Neuronal stem cell (in vitro differentiated cells): Measurements from ENCODE around the gene PDE11A.

ENCODE experiments used
- DNase-seq: peaks from one replicate; pipeline ENCODE4 v3.0.0-alpha.2; 2013; ENCODE audit warnings: low spot score
- H2AFZ ChIP-seq: one replicate; pipeline ENCODE4 v1.6.1; 2013; ENCODE audit warnings: mild to moderate bottlenecking, low read length, inconsistent platforms
- H2AK5ac ChIP-seq: 2 replicates; pipeline ENCODE4 v1.6.1; 2013; ENCODE audit warnings: low read depth, mild to moderate bottlenecking, inconsistent platforms, low read length, moderate library complexity, mixed read lengths
- H2BK120ac ChIP-seq: 2 replicates; pipeline ENCODE4 v1.6.1; 2013; ENCODE audit warnings: low read depth, mild to moderate bottlenecking, inconsistent platforms, low read length, moderate library complexity, mixed read lengths
- H2BK12ac ChIP-seq: one replicate; pipeline ENCODE4 v1.6.1; 2013; ENCODE audit warnings: low read length, inconsistent platforms
- H2BK15ac ChIP-seq: 2 replicates; pipeline ENCODE4 v1.6.1; 2013; ENCODE audit warnings: mild to moderate bottlenecking, low read length, inconsistent platforms, mixed read lengths
- H2BK5ac ChIP-seq: one replicate; pipeline ENCODE4 v1.6.1; 2013; ENCODE audit warnings: inconsistent platforms, mild to moderate bottlenecking, low read length, moderate library complexity
- H3K14ac ChIP-seq: one replicate; pipeline ENCODE4 v1.6.1; 2013; ENCODE audit warnings: low read length, inconsistent platforms
- H3K18ac ChIP-seq: 2 replicates; pipeline ENCODE4 v1.6.1; 2013; ENCODE audit warnings: low read length, inconsistent platforms
- H3K23ac ChIP-seq: 2 replicates; pipeline ENCODE4 v1.6.1; 2013; ENCODE audit warnings: low read depth, mild to moderate bottlenecking, mixed read lengths, low read length, inconsistent platforms; ENCODE audit not compliant: poor library complexity
- H3K27ac ChIP-seq: replicated peaks from 3 replicates; pipeline ENCODE4 v1.5.1; 2013; ENCODE audit warnings: low read length, inconsistent platforms
- H3K27me3 ChIP-seq, 3 experiments: 2 replicates each; pipeline ENCODE4 v1.6.1; 2013; ENCODE audit warnings: low read length in 3 of 3, mild to moderate bottlenecking in 2 of 3, inconsistent platforms in 1 of 3, low read depth in 1 of 3, mixed read lengths in 1 of 3, moderate library complexity in 1 of 3; ENCODE audit not compliant: control insufficient read depth in 3 of 3, insufficient read depth in 3 of 3
- H3K36me3 ChIP-seq, 2 donors: replicated peaks in 1 of 2; 2 replicates each; pipeline ENCODE4 v1.6.1; 2013; ENCODE audit warnings: low read length in 2 of 2; ENCODE audit not compliant: control insufficient read depth in 2 of 2, insufficient read depth in 2 of 2
- H3K4ac ChIP-seq: 2 replicates; pipeline ENCODE4 v1.6.1; 2013; ENCODE audit warnings: inconsistent platforms, mild to moderate bottlenecking, low read length, moderate library complexity
- H3K4me1 ChIP-seq, 2 donors: 1 replicate in 1 of 2; 2 replicates in 1 of 2; pipeline ENCODE4 v1.6.1; 2013; ENCODE audit warnings: low read length in 2 of 2, low read depth in 1 of 2; ENCODE audit not compliant: control insufficient read depth in 2 of 2, insufficient read depth in 1 of 2
- H3K4me2 ChIP-seq: one replicate; pipeline ENCODE4 v1.6.1; 2013; ENCODE audit warnings: mild to moderate bottlenecking, low read length, inconsistent platforms; ENCODE audit not compliant: insufficient read depth, poor library complexity, severe bottlenecking
- H3K4me3 ChIP-seq, 2 donors: 2 replicates each; pipeline ENCODE4 v1.5.1; 2013; ENCODE audit warnings: low read length in 2 of 2, mild to moderate bottlenecking in 2 of 2, inconsistent platforms in 1 of 2, moderate library complexity in 1 of 2
- H3K79me1 ChIP-seq: one replicate; pipeline ENCODE4 v1.6.1; 2013; ENCODE audit warnings: low read depth, mild to moderate bottlenecking, inconsistent platforms, low read length, moderate library complexity
- H3K9ac ChIP-seq: one replicate; pipeline ENCODE4 v1.6.1; 2013; ENCODE audit warnings: mild to moderate bottlenecking, low read depth, low read length, inconsistent platforms; ENCODE audit not compliant: poor library complexity
- H3K9me3 ChIP-seq, 2 donors: replicated peaks in 1 of 2; 2 replicates each; pipeline versions ENCODE3 to v1.6.1; 2013; ENCODE audit warnings: low read length in 2 of 2, mild to moderate bottlenecking in 2 of 2, inconsistent platforms in 1 of 2, low read depth in 1 of 2, mixed read lengths in 1 of 2, moderate library complexity in 1 of 2; ENCODE audit not compliant: control insufficient read depth in 2 of 2, insufficient read depth in 1 of 2
- H4K8ac ChIP-seq: one replicate; pipeline ENCODE4 v1.6.1; 2013; ENCODE audit warnings: low read depth, mild to moderate bottlenecking, inconsistent platforms, low read length, moderate library complexity
- H4K91ac ChIP-seq: one replicate; pipeline ENCODE4 v1.6.1; 2013; ENCODE audit warnings: low read length, low read depth, mild to moderate bottlenecking, inconsistent platforms; ENCODE audit not compliant: poor library complexity
- whole genome bisulfite sequencing, 2 donors: extraction: QIAGEN DNeasy Blood & Tissue Kit; methylation state at CpG; one replicate each; pipeline ENCODE4 v1.1.7; 2013; ENCODE audit warnings: missing lambda C conversion rate in 2 of 2, mixed read lengths in 1 of 2; ENCODE audit not compliant: insufficient read length in 2 of 2, insufficient replicate concordance in 1 of 2; ENCODE audit errors: extremely low coverage in 2 of 2; 5-methylcytosine and 5-hydroxymethylcytosine counted together

Gene PDE11A

DNA sequence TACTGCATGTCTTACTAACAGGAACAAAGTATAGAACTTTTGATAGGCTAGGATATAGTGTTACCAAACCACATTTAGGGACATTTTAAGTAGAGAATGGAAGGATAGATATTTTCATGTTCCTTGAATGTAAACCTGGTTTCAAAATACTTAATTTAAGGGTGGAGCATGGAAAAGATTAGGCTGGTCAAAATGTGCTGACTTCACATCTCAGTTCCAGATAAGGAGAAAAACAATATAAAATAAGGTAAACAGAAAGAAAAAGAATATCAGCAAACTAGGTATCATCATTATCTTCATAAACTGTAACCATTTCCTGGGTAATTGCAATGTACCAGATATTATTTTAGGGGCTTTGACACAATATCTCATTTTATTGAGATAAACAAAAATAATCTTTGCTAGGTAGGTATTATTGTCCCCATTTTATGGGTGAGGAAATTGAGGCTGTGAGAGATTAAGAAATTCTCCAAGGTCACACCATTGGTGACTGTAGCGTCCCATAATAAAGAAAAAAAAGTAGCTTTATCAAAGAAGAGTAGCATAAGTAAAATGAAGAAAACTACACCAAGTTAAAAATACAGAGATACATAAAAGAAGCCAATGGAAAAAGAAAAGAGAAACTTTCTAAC is 3.6 kb downstream of the PDE11A start:
- Histone ChIP-seq H2AFZ (no peak overlapping the region), H3K9me3 (no peaks in the 10 kb centered on the region), H3K23ac (no peak overlapping the region), H3K14ac (no peak overlapping the region), H3K18ac (no peak overlapping the region), H3K36me3 (no peaks in the 10 kb centered on the region), H2BK120ac (no peak overlapping the region), H2AK5ac (no peak overlapping the region), H3K79me1 (peaks cover 3% of the 10 kb centered on the region), H2BK12ac (no peak overlapping the region), H3K4ac (no peak overlapping the region), H3K4me3 (no peak overlapping the region), H3K4me1 (peaks cover 3 to 4% of the 10 kb centered on the region in 2 donors), H4K8ac (no peak overlapping the region), H4K91ac (no peak overlapping the region), H3K27ac (no peak overlapping the region), H2BK5ac (no peak overlapping the region), H3K4me2 (no peak overlapping the region), H3K9ac (no peak overlapping the region), H3K27me3 (peaks cover 0 to 39% (median 7%) of the 10 kb centered on the region in 3 experiments), H2BK15ac (no peak overlapping the region)
- no CpG with 5 or more reads among the region's 1 CpG for WGBS, 2 donors
- no peak for DNase-seq

DNA sequence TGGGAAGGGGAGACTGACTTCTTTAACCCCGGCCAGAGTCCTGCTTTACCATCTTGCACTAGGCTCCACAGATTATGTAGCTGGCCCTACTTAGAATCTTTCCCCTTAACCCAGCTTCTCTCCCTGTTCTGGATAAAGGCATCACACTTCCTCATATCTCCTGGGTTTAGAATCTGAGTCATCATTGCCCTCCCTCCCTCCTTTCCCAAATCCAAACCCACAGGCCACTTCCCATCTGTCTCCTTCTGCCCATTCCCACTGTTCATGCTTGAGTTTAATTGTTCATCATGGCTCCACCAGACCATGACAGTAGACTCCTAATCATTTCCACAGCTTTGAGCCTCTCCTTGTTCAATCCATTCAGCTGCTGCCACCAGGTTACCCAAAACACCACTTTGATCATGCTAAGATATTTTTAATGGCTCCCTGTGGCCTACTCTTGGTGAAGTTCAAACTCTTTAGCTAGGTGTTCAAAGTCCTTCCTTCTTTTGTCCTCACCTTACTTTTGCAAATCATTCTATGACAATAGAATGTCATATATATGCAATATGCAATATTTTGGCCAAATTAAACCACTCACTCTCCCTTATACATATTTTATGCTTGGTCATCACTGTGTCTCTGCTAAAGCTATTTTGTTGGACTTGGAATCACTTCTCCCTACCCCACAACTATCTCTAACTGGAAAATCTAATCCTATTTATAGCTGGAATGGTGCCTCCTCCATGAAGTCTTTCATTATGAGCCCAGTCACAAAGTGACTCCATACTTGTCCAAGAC is 5.5 kb downstream of the PDE11A start:
- no peak overlapping the region for H2AFZ ChIP-seq
- no peak overlapping the region for H3K4me3 ChIP-seq
- no peak overlapping the region for H3K4me2 ChIP-seq
- H2AK5ac ChIP-seq = peak overlapping the region; percentile 93
- H3K4me1 ChIP-seq = peaks cover 0 to under 1% of the 10 kb centered on the region in 2 donors
- peak overlapping the region; percentile 43 for H3K23ac ChIP-seq
- H3K14ac ChIP-seq = no peak overlapping the region
- no CpG with 5 or more reads among the region's 1 CpG for WGBS, 2 donors
- H3K9me3 ChIP-seq = no peaks in the 10 kb centered on the region
- no peak overlapping the region for H2BK120ac ChIP-seq
- no peaks in the 10 kb centered on the region for H3K79me1 ChIP-seq
- no peak overlapping the region for H3K27ac ChIP-seq
- H4K8ac ChIP-seq = no peak overlapping the region
- H3K4ac ChIP-seq = no peak overlapping the region
- no peak overlapping the region for H2BK15ac ChIP-seq
- peaks cover 0 to 26% (median 3%) of the 10 kb centered on the region in 3 experiments for H3K27me3 ChIP-seq
- no peaks in the 10 kb centered on the region for H3K36me3 ChIP-seq
- H4K91ac ChIP-seq = no peak overlapping the region
- H3K9ac ChIP-seq = no peak overlapping the region
- H2BK12ac ChIP-seq = no peak overlapping the region
- no peak overlapping the region for H2BK5ac ChIP-seq
- no peak for DNase-seq
- H3K18ac ChIP-seq = no peak overlapping the region

DNA sequence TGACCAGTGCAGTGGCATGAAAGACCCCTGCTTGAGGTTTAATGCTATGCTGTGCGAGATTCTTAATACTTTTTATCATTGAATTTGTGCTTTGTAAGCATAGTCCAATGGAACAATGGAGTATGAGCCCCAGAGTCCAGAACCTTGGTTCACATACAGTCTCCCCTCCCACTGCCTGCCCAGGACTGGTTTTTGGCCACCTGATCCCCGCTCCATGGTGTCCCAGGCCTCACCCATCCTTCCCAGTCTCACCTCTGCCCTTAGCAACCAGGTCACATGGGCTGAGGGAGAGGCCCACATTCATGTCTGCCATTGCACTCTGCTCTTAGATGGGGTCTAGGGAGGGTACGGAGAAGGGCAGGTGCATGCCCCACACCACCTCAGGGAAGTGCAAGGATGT is 6.3 kb downstream of the PDE11A start:
- Histone ChIP-seq H2AFZ (no peak overlapping the region), H4K91ac (no peak overlapping the region), H3K9me3 (no peaks in the 10 kb centered on the region), H3K27me3 (peaks cover 0 to 19% (median 0%) of the 10 kb centered on the region in 3 experiments), H3K4me3 (no peak overlapping the region), H2BK5ac (no peak overlapping the region), H3K79me1 (no peaks in the 10 kb centered on the region), H3K4me2 (no peak overlapping the region), H2AK5ac (peak overlapping the region; percentile 93), H3K4ac (no peak overlapping the region), H2BK12ac (no peak overlapping the region), H3K36me3 (no peaks in the 10 kb centered on the region), H3K23ac (peak overlapping the region; percentile 43), H3K27ac (no peak overlapping the region), H3K18ac (peak overlapping the region; percentile 86), H3K14ac (peak overlapping the region; percentile 39), H4K8ac (peak overlapping the region; percentile 92), H2BK15ac (peak overlapping the region; percentile 43), H3K4me1 (no peaks in the 10 kb centered on the region), H2BK120ac (no peak overlapping the region), H3K9ac (peak overlapping the region; percentile 55)
- no peak for DNase-seq
- WGBS, 2 donors = no CpG with 5 or more reads among the region's 3 CpGs

DNA sequence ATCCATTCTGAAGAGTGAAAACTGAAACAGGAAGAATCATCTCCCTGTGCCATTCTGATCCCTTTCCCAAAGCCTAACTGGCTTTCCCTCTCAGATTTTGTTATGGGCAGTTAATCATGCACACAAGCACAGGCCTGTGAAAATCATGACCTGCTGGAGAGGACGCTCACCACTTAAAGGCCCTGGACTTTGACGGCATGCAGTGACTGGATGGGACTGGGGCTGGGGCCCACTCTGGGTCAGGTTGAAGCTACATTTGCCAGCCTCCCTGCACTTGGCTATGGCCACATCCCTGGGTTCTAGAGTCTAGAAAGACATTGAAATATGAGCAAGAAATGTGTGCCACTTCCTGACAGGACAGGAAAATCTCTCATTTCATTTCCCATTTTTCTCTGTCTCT is 12.9 kb downstream of the PDE11A start:
- H4K91ac ChIP-seq = no peak overlapping the region
- no peak overlapping the region for H2BK12ac ChIP-seq
- H3K14ac ChIP-seq = no peak overlapping the region
- no peaks in the 10 kb centered on the region for H3K9me3 ChIP-seq
- peaks cover 0 to 4% (median 0%) of the 10 kb centered on the region in 3 experiments for H3K27me3 ChIP-seq
- no peak overlapping the region for H2AK5ac ChIP-seq
- H4K8ac ChIP-seq = no peak overlapping the region
- H3K36me3 ChIP-seq = no peaks in the 10 kb centered on the region
- DNase-seq = no peak
- no peak overlapping the region for H3K9ac ChIP-seq
- no peak overlapping the region for H3K4me2 ChIP-seq
- no peak overlapping the region for H2AFZ ChIP-seq
- no peak overlapping the region for H3K18ac ChIP-seq
- no peak overlapping the region for H3K23ac ChIP-seq
- no peak overlapping the region for H2BK120ac ChIP-seq
- H3K4me1 ChIP-seq = no peaks in the 10 kb centered on the region
- no peak overlapping the region for H3K4me3 ChIP-seq
- H3K4ac ChIP-seq = no peak overlapping the region
- no peak overlapping the region for H2BK15ac ChIP-seq
- H3K27ac ChIP-seq = no peak overlapping the region
- WGBS, 2 donors = no CpG with 5 or more reads among the region's 2 CpGs
- no peaks in the 10 kb centered on the region for H3K79me1 ChIP-seq
- no peak overlapping the region for H2BK5ac ChIP-seq
